ENCODE data around the gene UNC13B.

The UNC13B gene

DNA sequence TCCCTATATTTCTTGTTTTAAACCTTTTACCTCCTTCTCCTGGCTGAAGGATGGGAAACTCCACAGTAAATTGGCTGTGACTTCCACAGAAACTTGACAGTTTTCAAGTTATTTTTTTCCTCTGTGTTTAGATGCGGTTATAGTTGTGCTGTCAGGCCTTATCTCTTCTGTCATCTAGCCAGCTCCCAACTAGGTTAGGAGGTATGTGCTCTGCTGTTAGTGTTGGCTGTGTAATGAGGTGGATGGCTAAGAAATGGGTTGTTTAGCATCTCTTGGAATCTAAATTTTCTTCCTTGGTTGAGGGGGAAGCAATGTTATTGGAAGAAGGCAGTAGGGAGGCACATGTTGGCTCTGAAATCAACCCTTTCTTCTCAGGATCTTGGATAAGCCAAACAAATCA is 178.2 kb downstream of the UNC13B start:
- no peak for DNase-seq

DNA sequence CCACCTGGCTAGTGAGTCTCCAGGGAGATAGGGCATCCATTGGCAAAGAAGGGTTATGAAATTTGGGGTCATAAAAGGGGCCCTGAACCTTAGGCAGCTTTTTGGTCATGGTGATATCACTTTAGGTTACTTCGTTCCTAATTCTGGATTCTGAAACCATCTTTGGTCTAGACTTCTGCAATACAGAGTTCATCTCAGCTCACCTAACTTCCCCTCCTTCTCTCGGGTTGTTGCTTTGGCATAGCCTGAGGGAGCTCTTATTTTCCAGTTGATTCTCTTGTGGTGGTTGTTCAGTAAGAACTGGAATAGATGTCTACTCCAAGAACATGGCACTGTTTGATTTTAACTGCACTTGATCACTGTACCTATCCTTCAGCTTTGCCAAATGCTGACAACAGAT is 179.2 kb downstream of the UNC13B start:
- no peak for DNase-seq

DNA sequence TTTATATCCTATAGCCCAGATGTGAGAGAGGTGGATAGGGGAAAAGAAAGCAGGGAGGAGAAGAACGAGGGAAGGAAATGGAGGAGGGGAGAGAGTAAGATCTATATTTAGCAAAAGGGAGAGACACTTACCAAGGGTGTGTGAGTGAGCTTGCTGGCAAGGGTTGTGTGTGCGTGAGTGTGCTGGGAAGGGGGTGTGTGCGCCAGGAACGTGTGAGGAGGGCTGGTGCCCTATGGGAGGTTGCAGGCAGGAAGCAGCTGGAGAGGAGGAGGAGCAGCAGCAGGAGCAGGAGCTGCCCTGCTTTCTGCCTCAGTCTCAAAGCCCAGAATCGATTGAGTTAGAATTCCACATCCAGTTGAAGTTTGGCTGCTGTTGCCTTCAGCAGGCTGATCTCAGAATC is 179.8 kb downstream of the UNC13B start:
- DNase-seq, result no peak

DNA sequence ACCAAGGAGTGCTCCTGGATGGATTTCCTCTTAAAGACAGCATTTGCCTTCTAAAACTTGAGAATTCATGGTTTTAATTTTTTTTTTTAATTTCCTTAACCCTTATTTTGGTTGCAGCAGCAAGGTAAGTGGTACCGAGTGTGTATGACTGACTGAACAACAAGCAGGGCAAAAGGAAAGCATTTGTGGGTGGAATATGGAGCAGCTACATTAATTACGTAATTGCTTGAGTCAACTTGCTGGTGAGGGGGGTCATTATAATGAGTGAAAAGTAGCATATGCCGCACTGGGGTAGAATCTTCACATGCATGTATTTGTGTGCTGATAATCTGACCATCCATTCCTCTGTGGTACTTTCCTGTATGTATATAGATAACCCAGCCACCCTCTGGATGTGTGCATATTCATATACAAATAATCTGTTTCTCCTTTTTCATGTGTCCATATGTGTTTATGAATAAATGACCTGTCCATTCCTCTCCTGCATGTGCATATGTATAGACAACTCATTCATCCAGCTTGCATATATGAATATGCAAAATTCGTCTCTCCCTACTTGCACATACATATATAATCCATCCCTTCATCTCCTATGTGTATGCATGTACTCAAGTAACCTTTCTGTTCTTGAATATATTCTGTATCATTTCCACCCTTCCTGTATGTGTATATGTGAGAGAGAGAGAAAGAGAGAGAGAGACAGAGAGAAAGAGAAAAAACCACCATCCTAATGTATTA is 180.6 kb downstream of the UNC13B start:
- no peak for DNase-seq

DNA sequence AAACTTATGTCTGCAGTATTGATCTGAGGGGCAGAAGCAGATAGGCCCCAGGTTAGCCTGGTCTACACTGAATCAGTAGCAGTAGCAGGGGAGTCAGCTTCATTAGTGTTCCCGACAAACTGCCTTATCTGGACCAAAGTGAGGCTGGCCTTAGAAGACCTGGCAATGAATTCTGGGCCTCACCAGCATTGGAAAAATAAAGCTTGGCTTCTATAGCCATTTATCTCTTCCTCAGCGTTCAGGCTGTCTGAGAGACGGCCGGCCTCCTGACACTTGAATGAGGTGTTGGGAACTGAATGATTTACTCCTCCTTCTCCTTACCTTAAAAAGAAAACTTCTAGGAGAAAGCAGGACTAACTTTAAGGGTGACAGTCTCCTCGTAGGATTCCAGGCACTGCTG is 186.3 kb downstream of the UNC13B start:
- DNase-seq, result no peak

DNA sequence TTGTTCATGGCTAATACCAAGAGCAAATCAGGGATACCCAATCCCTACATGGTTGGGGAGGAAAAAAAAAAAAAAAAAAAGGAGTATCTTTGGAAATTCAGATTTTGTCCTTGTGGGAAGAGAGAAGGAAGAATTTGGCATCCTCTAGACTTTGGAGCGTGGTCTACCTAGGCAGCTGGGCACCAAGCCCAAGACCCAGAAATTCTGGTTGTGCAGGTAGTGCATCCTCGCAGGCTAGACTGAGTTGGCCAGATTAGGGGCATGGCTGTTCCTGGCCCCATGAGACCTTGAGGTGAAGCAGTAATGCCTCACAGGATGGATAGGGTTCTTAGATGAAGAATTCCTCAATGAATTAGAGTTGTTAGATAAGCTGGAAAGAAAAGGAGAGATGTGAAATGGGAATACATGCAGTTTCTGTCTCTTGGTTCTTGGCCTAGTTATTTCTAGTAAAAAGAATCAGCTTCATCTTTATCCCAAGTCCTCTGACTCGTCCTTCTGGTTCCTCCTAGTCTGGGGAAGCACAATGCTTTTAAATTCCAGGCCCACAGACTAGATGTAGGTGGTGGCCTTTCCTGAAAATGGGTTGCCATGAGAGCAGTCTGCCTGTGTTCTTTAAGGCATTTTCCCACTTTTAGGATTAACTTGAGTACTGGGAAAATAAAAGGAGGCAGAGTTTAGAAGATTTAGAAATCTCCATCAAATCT is 187.6 kb downstream of the UNC13B start:
- DNase-seq, result no peak

DNA sequence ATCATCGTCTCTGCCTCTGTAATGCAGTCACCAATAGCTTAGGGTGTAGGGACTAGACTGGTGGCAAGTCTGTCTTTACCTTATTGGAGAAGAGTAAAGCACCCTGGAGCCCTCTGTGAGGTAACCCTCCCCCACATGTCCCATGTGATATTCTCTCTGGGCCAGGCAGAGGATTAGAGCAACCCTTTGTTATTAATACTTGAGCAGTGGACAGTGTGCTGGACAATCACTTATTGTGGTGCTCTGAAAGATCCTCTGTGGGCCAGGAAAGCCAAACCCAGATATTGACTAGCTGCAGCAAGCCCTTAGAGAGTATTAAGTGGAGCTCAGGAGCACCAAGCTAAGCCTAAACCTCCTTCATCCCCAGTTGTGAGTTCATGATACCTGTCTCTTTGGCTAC is 188.4 kb downstream of the UNC13B start:
- no peak for DNase-seq

DNA sequence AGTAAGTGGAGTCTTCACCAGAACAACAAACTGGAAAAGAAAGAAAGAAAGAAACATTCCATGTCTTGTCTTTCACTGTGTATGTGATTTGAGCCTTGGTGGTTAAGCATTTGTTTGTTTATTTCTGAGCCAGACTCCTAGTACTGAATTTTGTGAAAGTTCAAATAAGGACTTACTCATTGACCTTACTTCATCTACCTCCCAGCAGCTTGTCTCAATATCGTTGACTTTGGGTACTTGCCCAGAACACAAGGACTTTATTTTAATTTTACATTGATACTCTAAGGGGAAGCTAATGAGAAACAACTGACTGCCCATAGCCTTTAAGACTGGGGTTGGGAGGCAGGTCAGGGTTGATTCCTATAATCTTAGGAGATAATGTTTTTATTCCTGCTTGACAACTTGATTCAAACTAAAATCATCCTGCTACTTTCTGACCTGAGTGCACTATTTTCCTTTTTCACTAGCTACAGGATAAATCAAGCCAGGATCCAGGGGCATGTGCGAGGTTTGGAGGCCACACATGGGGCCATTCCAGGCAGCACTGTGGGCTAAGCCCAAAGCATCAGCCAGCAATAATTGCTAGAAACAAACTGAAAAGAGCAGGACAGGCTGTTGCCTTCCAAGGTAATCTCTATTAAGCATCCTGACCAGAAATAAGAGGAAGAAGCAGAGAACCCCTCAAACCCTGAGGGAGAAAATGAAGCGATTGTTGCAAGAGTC is 189.2 kb downstream of the UNC13B start:
- DNase-seq, result no peak

DNA sequence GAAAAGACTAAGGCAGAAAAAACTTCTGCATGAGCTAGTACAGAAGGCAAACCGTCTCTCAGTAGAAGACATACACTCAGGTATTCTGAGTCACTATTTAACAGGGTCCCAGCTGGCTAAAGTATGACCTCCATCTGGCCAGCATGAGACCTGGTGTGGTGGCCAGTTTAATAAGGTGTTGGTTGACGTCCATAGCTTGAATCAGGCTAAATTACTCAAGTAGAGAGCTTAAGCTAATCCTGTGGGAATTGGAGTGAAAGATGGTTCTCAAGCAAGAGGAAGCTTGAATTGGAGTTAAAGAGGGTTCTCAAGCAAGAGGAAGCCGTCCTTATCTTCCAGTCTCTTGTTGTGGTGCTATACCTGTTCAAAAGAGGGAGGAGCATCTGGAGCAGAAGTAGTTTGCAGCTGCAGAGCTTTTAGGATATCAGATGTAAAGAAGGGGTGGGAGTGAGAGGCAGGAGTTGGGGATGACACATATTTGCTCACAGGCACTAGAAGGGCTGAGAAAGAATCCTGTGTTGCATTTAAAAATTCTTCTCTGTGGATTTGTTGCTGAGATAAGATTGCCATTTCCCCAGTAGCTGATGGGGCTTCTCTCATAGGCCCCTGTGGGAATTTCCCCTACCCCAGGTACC is 192.0 kb downstream of the UNC13B start:
- DNase-seq, result no peak

DNA sequence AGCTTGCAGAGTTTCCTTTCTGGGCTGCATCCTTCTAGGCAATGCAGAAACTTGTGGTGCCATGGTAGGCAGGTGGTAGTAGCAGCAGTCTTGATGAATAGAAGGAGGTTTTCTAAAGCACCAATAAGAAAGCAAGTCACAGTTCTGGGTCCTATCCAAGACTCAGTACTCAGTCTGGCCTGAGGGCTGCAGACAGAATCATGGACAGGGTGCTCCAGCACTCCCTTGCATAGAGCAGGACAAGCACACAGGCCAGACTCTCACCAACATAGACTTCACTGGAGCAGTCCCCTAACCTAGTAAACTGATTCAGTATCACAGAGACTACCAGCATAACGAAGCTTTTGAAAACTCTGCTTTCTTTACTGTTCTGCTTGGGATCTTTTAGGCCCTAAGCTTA is 194.1 kb downstream of the UNC13B start:
- no peak for DNase-seq

DNA sequence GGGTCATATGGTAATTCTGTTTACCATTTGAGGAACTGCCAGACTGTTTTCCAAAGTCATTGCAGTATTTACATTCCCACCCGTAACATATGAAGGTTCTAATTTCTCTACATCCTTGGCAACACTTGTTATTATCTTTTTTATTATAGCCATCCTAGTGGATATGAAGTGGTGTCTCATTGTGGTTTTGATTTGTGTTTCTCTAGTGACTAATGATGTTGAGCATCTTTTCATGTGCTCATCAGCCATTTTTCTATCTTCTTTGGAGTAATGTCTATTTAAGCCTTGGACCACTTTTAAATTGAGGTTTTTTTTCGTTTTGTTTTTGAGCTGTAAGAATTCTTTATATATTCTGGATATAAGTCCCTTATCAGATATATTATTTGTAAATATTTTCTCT is 195.3 kb downstream of the UNC13B start:
- no peak for DNase-seq

DNA sequence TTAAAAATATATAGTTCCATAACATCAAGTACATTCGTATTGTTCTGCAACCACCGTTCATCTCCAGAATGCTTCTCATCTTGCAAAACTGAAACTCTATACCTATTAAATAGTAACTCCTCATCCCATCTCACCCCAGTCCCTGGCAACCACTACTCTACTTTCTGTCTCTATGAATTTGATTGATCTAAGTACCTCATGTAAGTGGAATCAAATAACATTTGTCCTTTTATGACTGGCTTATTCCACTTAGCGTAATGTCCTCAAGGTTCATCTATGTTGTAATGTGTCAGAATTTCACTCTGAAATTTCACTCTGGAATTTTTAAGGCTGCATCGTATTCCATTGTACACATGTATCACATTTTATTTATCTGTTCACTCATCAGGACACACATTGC is 196.0 kb downstream of the UNC13B start:
- DNase-seq, result no peak

DNA sequence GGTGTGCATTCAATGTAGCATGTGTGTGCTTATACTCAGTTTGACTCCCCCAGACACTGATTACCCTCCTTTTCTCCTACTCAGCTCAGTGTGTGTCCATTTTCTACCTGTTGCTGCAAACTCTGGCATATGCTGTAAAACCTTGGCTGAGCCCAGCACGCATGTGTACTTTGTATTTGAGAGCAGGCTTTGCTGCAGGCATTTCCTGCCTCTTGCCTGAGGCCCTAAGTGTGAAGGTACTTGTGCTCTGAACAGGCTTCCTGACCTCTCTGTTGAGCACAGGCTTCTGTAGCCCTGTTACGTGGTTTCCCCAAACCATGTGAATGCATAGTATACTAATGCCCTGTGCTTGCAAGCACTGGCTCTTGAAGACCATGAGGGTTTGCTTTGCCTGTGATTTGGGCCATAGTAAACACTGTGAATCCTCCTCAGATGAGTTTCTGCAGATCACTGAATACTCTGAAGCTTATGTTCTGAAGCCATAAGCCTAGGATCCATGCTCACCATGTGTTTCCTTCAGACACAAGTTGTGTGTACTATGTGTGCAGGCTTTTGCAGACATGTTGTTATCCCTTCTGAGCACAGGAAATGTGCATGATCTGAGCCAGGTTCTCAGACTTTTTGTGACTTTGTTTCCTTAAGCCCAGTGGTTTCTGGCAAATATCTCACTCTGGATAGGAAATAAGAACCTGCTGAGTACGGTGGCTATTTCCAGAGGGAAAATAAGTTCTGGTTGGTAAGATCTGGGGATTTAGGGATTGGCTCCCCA is 203.2 kb downstream of the UNC13B start:
- no peak for DNase-seq

DNA sequence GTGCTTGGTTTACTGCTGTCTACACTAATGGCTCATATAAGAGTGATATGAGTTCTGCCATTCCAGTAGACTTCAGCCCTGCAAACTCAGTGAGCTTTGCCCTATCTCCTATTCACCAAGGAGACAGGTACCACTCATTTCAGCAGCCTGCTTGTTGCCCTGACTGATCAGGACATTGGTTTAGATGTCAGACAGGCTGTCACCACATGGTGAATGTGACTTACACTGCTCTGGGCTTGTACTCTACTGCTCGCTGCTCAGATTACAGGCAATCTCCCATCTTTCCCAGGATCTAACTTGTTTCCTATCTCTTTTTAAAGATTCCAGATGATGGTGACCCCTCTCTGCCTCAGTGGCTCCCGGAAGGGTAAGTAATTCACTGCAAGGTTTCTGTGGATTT is 204.8 kb downstream of the UNC13B start:
- no peak for DNase-seq

DNA sequence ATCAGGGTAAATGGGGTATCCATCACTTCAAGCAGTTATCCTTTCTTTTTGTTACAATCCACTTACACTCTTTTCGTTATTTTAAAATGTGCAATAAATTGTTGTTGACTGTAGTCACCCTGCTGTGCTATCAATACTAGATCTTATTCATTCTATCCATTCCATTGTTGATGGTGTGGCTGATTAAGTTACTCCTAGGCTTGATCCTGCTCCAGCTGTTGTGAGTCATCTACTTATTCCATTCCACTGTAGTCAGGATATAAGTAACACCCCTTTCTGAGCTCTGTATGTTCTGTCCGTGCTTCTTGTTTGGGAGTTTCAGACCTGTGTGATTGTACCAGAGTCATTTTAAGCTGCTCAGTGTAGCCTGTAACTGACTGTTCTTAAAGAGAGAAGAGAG is 205.6 kb downstream of the UNC13B start:
- DNase-seq, result no peak

DNA sequence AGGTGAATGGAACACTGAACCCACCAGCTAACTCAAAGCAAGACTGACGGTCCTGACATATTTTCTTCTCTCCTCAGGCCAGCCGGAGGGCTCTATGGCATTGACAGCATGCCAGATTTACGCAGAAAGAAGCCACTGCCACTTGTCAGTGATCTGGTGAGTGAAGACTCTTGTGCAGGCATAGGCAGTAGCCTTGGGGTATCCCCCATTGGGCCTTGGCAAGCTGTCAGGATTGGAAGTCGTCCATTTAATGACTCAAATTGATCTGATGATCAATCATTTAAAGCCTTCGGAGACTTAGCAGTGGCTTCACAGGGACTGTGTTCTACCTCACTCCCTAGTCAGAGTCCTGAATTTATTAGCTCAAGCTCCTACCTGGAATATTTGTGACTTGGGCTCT is 208.4 kb downstream of the UNC13B start:
- no peak for DNase-seq

DNA sequence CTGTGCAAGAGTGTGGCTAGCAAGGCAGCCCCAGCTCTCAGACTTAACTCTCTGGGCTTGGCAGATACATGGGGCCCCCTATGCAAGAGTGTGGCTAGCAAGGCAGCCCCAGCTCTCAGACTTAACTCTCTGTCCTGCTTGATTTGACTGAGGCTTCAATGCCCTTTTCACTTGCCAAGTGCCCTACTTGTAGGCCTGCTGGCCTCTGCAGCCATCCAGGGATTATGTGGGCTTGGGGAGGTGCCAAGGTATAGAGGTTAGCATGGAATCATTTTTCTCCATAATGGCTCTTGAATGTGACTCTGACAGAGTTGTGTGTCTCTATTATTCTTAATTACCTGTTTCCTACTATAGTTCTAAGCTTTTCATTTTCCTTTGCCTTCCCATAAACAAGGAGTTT is 212.6 kb downstream of the UNC13B start:
- DNase-seq, result no peak

DNA sequence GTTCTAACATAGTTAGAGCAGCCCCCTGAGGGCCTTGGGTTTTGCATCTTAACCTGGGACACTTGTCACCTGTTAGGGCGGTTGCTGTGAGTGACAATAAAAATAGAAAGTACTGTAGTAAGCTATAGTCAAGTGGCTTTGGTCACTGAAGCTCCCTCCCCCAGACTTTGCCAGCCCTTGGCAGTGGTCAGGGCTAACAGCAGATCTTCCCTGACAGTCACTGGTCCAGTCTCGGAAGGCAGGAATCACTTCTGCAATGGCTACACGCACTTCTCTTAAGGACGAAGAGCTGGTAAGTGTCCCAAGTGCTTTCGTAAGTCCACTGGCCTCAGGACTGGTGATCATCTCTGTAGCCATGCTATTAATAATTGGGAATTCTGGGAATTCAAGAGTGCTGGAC is 213.1 kb downstream of the UNC13B start:
- DNase-seq, result no peak

DNA sequence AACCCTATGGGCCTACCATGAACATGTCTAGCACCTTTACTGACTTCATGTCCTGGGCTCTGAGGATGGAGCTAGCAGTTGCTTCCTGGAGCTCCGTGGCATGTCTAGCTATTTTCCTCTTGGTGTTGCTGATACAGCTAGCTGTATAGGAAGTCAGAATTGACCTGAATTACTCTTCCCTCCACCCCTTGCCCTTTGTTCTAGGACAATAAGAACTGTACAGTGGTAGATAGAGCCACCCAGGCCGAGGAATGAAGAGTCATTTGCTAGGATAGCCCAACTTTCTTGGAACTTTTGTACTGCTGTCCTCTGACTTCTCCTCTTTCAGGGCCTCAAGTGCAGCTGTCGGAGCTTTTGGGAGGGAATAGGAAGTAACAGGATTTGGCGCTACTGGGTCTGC is 218.2 kb downstream of the UNC13B start:
- DNase-seq, result no peak

DNA sequence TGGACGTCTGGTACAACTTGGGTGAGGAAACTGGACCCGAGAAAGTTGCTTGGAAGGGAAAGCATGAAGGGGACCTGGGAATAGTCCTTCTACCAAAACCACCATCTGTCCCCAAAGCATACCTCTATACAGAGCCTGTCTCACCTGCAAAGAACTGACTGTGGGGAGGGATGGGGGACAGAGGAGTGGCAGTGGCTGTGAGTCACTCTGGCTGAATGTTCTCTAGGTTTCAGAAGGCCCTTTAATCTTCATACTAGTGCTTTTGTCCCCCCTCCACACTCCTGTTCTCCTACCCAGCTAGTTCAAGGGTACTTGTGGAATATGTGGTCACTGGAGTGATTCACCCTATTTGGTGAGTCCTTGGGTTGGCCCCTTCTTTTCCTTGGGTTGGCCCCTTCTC is 218.8 kb downstream of the UNC13B start:
- DNase-seq, result no peak

DNA sequence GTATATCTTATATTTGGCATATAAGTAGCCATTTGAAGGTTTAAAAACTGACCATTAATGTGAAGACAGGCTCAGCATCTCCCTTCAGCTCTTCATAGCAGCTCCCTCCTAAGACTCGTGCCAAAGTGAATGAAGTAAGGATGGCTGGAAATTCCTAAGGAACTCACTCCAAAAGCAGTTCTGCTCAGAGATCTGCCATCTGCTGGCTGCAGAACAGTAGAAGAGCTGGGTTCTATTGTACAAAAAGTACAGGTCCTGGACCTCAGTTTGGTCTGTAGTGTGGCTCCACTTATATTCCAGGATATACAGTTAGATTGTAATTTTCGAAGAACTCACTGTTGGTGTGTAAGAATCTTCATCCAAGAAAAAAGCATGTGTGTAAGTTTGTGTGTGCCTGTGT is 223.2 kb downstream of the UNC13B start:
- no peak for DNase-seq

DNA sequence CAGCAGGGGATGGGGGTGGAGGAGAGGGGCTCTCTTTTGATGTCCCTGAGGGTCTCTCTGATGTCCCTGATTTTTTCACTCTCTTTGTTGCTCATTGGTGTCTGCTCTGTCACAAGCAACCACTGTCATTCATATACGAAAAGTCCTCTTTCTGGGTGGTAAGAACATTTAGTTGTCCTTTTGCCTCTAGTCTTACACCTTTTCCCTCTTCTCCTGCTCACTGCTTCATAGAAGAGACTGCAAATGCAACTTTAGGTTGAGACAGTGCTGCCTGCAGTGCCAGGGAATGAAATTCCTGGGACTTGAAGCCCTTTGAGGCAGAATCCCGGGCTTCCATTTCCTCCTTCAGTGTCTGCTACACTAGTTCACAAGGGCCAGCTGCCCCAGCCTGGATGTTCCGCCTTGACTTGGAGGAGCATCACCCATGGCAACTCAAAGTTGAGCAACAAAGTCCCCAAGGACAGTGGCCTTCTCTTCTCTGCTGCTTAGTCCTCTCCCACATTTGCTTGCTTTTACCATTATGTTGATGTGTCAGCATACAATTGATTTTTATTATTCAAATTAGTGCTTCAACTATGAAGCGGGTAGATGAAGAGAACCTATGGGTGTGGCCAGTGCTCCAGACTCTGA is 233.4 kb downstream of the UNC13B start:
- DNase-seq, result no peak
